Activated CD8-positive, alpha-beta memory T cell treated with anti-CD3 and anti-CD28 coated beads for 24 hours (primary cell): ENCODE measurements around the gene HIVEP1.
"Not testable (repeated sequence)": the region's sequence is repeated elsewhere in the genome, so short reads cannot be mapped to it uniquely, and the experiment has no call there.

Experiments
- DNase-seq: peaks from one replicate; pipeline ENCODE4 v3.0.0-alpha.2; 2020

Gene HIVEP1

GRCh38 chr6:12092762-12093161 is 80.7 kb downstream of the HIVEP1 start:
- DNase-seq, result no peak

DNA sequence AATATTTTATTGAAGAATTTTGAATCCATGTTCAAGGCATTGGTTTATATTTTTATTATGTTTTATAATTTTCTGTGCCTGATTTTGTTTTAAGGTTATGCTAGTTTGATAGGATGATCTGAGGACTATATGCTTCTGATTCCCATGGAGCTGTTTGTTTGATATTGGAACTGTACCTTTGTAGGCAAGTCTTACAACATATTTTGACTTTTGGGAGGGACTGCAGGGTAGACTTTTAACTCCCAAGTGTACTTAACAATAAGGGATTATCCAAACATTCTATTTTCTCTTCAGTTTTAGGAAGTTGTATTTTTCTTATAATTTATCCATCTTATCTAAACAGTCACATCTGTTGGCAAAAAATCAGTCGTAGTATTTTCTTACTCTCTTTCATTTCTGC is 82.6 kb downstream of the HIVEP1 start:
- DNase-seq, result no peak

DNA sequence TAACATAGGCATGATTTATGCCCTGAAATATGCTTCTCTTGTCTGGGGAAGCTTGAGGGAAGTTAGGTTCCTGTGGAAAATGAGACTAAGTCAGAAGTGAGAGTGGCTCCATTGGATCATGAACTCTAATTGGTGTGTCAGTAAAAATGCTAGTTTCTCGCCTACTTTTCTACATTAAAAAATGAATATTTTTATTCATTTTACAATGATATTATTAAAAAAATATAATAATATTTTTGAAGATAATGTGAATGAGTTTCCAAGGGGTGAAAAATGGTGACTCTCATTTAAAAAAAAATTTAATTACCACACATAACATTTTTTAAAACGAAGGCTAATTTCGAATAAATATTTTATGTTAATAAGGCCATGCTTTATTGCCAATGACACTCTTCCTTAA is 84.2 kb downstream of the HIVEP1 start:
- no peak for DNase-seq

DNA sequence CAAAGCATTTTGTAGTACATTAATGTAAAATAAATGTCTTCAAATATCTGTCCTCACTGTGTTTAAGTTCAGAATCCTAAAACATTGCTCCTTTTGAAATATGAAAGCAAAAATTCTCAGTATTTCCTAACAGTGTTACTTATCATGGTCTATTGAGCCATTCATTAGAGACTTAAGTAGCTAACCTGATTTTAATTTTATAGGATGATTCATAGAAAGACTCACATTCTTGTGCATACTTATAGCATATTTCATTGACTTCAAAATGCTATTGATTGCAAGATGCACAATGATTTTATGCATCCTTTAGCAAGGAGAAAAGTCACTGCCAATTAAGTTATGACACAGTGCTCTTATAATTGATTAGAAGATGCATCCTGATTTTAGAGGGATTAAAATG is 85.7 kb downstream of the HIVEP1 start:
- DNase-seq, result no peak

GRCh38 chr6:12099623-12100338 is 87.7 kb downstream of the HIVEP1 start:
- DNase-seq, result no peak

DNA sequence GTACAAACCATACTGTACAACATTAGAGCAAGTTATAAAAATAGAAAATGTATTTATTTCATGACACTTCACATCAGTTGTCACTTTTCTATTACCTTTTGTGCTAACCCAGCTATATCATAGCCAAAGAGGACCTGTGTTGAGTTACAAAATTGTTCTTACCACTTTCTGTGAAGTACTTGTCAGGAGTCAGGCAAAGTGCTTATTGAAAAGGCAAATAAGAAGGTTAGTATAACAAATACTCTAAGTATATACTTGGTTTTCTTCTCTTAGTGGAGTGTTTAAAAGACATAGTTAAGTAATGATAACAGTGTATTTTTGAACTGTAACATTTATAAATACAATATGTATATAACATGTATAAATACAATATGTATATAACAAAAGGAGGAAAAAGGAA is 88.9 kb downstream of the HIVEP1 start:
- DNase-seq, result no peak

DNA sequence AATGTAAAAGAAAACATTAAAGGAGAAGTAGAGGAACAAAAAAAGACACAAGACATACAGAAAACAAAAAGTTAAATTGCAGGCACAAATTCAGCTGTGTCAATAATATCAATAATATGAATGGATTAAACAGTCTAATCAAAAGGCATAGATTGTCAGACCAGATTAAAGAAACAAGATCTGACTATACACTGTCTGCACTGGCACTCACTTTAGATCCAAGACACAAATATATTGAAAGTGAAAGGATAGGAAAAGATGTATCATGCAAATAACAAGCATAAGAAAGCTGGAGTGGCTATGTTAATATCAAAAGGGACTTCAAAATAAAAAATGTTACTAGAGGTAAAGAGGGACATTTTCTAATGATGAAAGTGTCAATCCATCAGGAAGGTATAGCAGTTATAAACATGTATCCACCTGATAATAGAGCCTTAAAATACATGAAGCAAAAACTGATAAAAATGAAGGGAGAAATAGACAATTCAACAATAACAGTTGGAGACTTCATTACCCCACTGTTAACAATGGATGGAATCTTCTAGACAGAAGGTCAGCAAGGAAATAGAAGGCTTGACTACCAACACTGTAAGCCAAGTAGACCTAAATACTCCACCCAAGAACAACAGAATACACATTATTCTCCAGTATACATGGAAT is 89.7 kb downstream of the HIVEP1 start:
- DNase-seq, result no peak

DNA sequence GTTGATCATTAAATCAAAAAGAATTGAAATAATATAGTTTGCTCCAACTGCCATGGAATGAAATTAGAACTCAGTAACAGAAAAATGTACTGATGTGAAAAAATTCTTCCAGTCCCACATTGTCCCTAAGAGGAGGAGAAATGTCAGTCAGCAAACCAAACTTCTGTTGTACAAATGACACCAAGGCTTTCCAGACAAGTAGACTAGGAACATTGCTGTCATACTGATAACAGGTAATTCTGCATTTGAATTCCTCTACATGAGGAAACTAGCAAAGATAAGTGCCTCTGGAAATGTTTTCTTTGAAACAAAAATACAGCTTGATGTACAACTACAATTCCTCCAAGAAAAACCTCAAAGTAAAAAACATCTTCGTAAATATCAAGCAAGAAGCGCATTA is 90.2 kb downstream of the HIVEP1 start:
- no peak for DNase-seq

- DNase-seq, result no peak
Observed at GRCh38 chr6:12103158-12103557, 91.0 kb downstream of the HIVEP1 start.

- DNase-seq, result no peak
Observed at GRCh38 chr6:12105271-12105670, 93.2 kb downstream of the HIVEP1 start.

DNA sequence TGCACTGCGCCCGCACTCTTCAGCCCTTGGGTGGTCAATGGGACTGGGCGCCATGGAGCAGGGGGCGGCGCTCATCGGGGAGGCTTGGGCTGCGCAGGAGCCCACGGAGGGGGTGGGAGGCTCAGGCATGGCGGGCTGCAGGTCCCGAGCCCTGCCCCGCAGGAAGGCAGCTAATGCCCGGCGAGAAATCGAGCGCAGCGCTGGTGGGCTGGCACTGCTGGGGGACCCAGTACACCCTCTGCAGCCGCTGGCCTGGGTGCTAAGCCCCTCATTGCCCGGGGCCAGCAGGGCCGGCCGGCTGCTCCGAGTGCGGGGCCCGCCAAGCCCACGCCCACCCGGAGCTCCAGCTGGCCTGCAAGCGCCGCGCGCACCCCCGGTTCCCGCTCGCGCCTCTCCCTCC is 96.3 kb downstream of the HIVEP1 start:
- DNase-seq, result not testable (repeated sequence)

GRCh38 chr6:12110523-12111362 is 98.6 kb downstream of the HIVEP1 start:
- DNase-seq, result no peak

DNA sequence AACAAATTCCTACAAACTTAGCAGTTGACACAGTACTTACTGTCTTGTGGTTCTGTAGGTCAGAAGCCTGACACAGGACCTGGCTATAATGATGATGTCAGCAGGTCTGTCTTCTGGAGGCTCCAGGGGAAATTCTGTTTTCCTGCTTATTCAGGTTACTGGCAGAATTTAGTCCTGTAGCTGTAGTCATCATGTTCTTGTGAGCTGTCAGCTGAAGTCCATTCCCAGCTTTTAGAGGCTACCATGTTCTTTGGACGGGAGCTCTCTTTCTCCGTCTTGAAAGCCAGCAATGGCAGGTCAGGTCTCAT is 99.2 kb downstream of the HIVEP1 start:
- no peak for DNase-seq

DNA sequence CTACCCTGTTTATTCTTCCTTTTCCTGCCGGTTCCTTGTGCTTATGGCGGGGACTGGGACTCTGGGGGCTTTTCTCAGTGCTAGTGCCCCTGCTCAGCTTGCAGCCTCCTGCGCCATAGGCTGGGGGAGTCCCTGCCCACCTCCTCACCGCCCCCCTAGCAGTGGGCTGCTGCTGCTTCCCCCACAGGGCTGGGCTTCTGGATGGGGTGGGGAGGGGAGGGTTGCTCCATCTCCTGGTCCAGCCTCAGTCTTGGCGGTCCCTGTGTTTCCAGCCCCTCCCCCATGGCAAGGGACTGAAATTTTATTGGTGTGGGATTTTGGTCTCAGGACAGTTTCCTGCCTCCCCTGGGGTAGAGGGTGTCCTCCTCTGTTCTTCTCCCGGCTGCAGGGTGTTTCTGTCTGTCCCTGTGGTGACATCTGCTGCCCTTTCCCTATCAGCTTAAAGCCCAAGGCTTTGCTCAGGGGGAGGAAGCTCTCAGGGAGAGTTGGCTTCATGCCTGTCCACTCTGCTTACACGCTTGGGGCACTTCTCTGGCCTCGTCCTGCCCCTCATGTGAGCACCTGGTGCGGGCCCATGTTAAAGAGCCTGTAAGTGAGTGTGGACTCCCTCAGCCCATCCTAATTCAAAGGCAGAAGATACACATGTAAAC is 100.6 kb downstream of the HIVEP1 start:
- no peak for DNase-seq

DNA sequence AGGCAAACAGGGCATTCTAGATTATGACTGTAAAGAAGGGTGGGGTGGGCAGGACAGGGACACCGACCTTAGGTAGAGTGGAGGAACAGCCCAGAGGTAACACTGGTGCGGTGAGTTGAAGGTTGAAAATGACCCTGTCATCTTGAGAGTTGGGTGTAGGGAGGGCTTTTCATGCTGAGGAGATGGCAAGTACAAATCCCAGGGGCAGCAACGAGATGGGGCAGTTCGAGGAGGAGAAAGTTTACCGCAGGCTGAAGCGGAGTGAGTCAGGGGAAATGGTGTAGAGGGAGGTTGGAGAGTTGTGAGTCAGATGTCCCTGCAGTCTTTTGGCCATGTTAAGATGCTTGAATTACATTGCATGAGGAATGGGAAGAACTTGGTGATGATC is 101.1 kb downstream of the HIVEP1 start:
- DNase-seq, result no peak

DNA sequence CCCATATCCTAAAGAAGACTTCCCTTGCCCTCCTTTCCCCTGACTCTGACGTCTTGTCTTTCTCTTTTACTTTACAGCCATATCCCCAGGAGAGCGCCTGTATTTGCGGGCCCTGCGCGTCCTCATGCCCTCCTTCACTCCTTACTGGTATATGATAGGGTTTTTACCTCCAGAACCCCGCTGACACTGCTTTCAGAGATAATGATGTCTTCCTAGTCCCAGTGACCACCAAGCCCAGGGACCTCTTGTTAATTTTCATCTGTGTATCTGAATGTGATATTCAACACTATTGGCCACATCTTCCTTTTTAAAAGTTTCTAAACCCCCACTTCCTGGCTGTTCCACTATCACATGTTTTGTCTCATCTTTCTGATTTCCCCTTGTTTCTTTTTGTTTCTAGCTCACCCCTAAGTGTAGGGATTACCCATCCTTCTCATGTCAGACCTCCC is 102.0 kb downstream of the HIVEP1 start:
- no peak for DNase-seq

- no peak for DNase-seq
Observed at GRCh38 chr6:12115001-12115400, 102.9 kb downstream of the HIVEP1 start.

DNA sequence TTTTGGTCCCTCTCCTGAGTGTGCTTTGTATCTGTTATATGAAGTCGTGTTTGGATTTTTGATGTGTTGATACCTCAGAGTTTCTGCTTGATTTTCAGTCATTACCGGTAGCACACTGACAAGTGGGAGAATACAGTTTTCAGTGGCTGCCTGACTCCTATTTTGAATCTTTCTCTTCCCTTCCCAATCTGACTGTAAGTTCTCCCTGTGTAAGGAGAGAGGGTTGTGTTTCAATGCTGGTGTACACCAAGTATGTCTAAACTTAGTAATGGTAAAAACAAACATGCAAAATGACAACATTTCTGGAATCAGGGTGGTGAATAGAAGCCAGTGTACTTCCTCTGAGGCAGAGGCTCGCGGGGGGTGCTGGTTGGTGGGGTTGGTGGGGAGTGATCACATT is 103.4 kb downstream of the HIVEP1 start:
- no peak for DNase-seq

DNA sequence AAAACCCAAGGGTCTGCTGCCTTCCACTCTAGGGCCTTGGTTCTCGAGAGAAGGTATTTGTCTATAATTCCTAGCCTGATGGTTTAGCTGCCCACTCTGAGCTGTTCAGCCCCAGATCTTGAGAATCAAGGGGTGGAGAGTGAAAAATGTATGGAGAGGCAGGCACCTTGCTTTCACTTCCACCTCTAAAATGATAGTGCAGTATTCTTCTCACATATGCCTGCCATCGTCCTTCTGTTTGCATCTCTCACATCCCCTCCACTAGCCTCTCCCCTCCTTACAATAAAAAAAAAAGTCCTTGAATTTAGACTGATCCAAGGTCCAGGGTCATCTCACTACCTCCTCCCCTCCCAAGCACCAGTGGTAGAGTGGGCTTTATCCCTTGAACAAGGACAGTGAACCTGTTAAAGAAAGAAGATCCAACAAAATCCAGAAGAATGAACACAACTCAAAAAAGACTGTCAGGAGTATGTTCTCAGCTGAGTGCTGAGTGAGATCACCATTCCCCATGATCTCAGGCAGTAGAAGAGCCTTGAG is 104.2 kb downstream of the HIVEP1 start:
- no peak for DNase-seq

GRCh38 chr6:12116978-12117377 is 104.9 kb downstream of the HIVEP1 start:
- no peak for DNase-seq

- DNase-seq, result no peak
Observed at GRCh38 chr6:12118607-12119006, 106.5 kb downstream of the HIVEP1 start.

GRCh38 chr6:12119085-12119588 is 107.0 kb downstream of the HIVEP1 start:
- DNase-seq, result no peak

- DNase-seq, result no peak
Observed at GRCh38 chr6:12125396-12125795, 113.3 kb downstream of the HIVEP1 start.
